Measurements from ENCODE around the gene F2.

Gene F2

GRCh38 chr11:46737699-46738098 lies 18.7 kb downstream of the F2 start:
- in situ Hi-C loops (cut with HindIII; ENCODE audit: low sequenced_read_pairs) = no loop called here

GRCh38 chr11:46738887-46739286 lies 19.9 kb downstream of the F2 start:
- in situ Hi-C loops (cut with HindIII; ENCODE audit: low sequenced_read_pairs) = no loop called here

- in situ Hi-C loops (cut with HindIII; ENCODE audit: low sequenced_read_pairs) = no loop called here
Observed at GRCh38 chr11:46741600-46742484, 22.8 kb downstream of the F2 start.

GRCh38 chr11:46743043-46743442 lies 24.0 kb downstream of the F2 start:
- in situ Hi-C loops (cut with HindIII; ENCODE audit: low sequenced_read_pairs) = no loop called here

- in situ Hi-C loops (cut with HindIII; ENCODE audit: low sequenced_read_pairs) = no loop called here
Observed at GRCh38 chr11:46743693-46744339, 24.8 kb downstream of the F2 start.

GRCh38 chr11:46745328-46745727 lies 26.3 kb downstream of the F2 start:
- in situ Hi-C loops (cut with HindIII; ENCODE audit: low sequenced_read_pairs) = no loop called here

- in situ Hi-C loops (cut with HindIII; ENCODE audit: low sequenced_read_pairs) = no loop called here
Observed at GRCh38 chr11:46745995-46746394, 27.0 kb downstream of the F2 start.

- in situ Hi-C loops (cut with HindIII; ENCODE audit: low sequenced_read_pairs) = no loop called here
Observed at GRCh38 chr11:46747150-46747549, 28.1 kb downstream of the F2 start.

- in situ Hi-C loops (cut with HindIII; ENCODE audit: low sequenced_read_pairs) = no loop called here
Observed at GRCh38 chr11:46755962-46756361, 36.9 kb downstream of the F2 start.

GRCh38 chr11:46759196-46759595 lies 40.2 kb downstream of the F2 start:
- in situ Hi-C loops (cut with HindIII; ENCODE audit: low sequenced_read_pairs) = no loop called here

- in situ Hi-C loops (cut with HindIII; ENCODE audit: low sequenced_read_pairs) = loop anchor here (5.0 kb wide), 1 partner anchor 42 kb away; no protein-coding TSS in a partner anchor
Observed at GRCh38 chr11:46760429-46761128, 41.6 kb downstream of the F2 start.

GRCh38 chr11:46761807-46762206 lies 42.8 kb downstream of the F2 start:
- in situ Hi-C loops (cut with HindIII; ENCODE audit: low sequenced_read_pairs) = loop anchor here (5.0 kb wide), 1 partner anchor 40 kb away; no protein-coding TSS in a partner anchor

GRCh38 chr11:46762248-46762647 lies 43.2 kb downstream of the F2 start:
- in situ Hi-C loops (cut with HindIII; ENCODE audit: low sequenced_read_pairs) = loop anchor here (5.0 kb wide), 1 partner anchor 40 kb away; no protein-coding TSS in a partner anchor

GRCh38 chr11:46766656-46767055 lies 47.6 kb downstream of the F2 start:
- in situ Hi-C loops (cut with HindIII; ENCODE audit: low sequenced_read_pairs) = no loop called here

GRCh38 chr11:46769636-46770221 lies 50.7 kb downstream of the F2 start:
- in situ Hi-C loops (cut with HindIII; ENCODE audit: low sequenced_read_pairs) = no loop called here

GRCh38 chr11:46776878-46777277 lies 57.9 kb downstream of the F2 start:
- in situ Hi-C loops (cut with HindIII; ENCODE audit: low sequenced_read_pairs) = no loop called here

- in situ Hi-C loops (cut with HindIII; ENCODE audit: low sequenced_read_pairs) = no loop called here
Observed at GRCh38 chr11:46778416-46778815, 59.4 kb downstream of the F2 start.

Measured in endothelial cell of hepatic sinusoid (primary cell).